DND-41 (cell line): ENCODE results near the gene RAB20.

Experiments
- ATAC-seq: fragments of 200-7000 bp; cut with Tn5 transposase; 3 replicates; pipeline ENCODE4 v1.9.1; 2021; ENCODE audit warnings: low read depth; ENCODE audit not compliant: insufficient read depth
- DNase-seq: peaks from one replicate; pipeline ENCODE4 v3.0.0-alpha.2; 2020
- H2AFZ ChIP-seq: 2 replicates; pipeline ENCODE4 v1.6.0; 2012; ENCODE audit warnings: low read depth, low read length
- H3K27ac ChIP-seq: 2 replicates; pipeline ENCODE4 v1.5.1; 2012; ENCODE audit warnings: low read length, inconsistent platforms
- H3K27me3 ChIP-seq: fragments of 200-600 bp; sonication (generic); 2 replicates; pipeline ENCODE4 v1.6.0; 2012; ENCODE audit warnings: low read length, mild to moderate bottlenecking, inconsistent platforms; ENCODE audit not compliant: insufficient read depth, poor library complexity
- H3K36me3 ChIP-seq: 2 replicates; pipeline ENCODE4 v1.5.1; 2012; ENCODE audit warnings: low read length, inconsistent platforms; ENCODE audit not compliant: insufficient read depth
- H3K4me1 ChIP-seq: 2 replicates; pipeline ENCODE4 v1.5.1; 2012; ENCODE audit warnings: mild to moderate bottlenecking, low read length; ENCODE audit not compliant: insufficient read depth
- H3K4me2 ChIP-seq: 2 replicates; pipeline ENCODE4 v1.6.0; 2012; ENCODE audit warnings: mild to moderate bottlenecking, moderate library complexity, low read length, inconsistent platforms; ENCODE audit not compliant: insufficient read depth
- H3K4me3 ChIP-seq, 2 experiments: fragments of 200-600 bp in 1 of 2; shearing (Covaris generic) in 1 of 2; 2 replicates each; pipeline ENCODE4 v1.5.1; 2012 to 2016; ENCODE audit warnings: inconsistent platforms in 2 of 2, low read length in 2 of 2, mild to moderate bottlenecking in 2 of 2, low read depth in 1 of 2, moderate library complexity in 1 of 2
- H3K79me2 ChIP-seq: 2 replicates; pipeline ENCODE4 v1.6.0; 2012; ENCODE audit warnings: low read length, inconsistent platforms; ENCODE audit not compliant: insufficient read depth
- H3K9ac ChIP-seq: 2 replicates; pipeline ENCODE4 v1.6.0; 2012; ENCODE audit warnings: low read depth, mild to moderate bottlenecking, inconsistent platforms, low read length, moderate library complexity
- H3K9me3 ChIP-seq: 2 replicates; pipeline ENCODE4 v1.5.1; 2012; ENCODE audit warnings: low read length, moderate library complexity, mild to moderate bottlenecking, inconsistent platforms; ENCODE audit not compliant: insufficient read depth, severe bottlenecking
- H4K20me1 ChIP-seq: 2 replicates; pipeline ENCODE4 v1.6.0; 2012; ENCODE audit warnings: low read length; ENCODE audit not compliant: insufficient read depth
- EZH2 ChIP-seq: IDR thresholded peaks from 3 replicates; pipeline ENCODE4 v1.6.1; 2012; ENCODE audit warnings: borderline replicate concordance, low read depth, mild to moderate bottlenecking, moderate library complexity, low read length, inconsistent platforms; ENCODE audit not compliant: severe bottlenecking
- TF ChIP-seq, protein P1 (sequence below): IDR thresholded peaks from 2 replicates; pipeline ENCODE4 v1.5.1; 2012; ENCODE audit warnings: borderline replicate concordance, low read length, moderate library complexity, mild to moderate bottlenecking; ENCODE audit not compliant: poor library complexity, severe bottlenecking; ENCODE audit errors: extremely low read depth

The RAB20 gene

DNA sequence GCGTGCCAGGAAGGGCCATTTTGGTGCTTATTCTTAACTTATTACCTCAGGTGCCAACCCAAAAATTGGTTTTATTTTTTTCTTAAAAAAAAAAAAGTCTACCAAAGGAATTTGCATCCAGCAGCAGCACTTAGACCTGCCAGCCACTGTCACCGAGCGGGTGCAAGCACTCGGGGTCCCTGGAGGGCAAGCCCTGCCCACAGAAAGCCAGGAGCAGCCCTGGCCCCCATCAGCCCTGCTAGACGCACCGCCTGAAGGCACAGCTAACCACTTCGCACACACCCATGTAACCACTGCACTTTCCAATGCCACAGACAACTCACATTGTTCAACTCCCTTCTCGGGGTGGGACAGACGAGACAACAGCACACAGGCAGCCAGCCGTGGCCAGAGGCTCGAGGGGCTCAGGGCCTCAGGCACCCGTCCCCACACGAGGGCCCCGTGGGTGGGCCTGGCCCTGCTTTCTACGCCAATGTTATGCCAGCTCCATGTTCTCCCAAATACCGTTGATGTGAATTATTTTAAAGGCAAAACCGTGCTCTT is 49.3 kb downstream of the RAB20 start:
- ATAC-seq, result no peak
- TF ChIP-seq, protein P1, sequence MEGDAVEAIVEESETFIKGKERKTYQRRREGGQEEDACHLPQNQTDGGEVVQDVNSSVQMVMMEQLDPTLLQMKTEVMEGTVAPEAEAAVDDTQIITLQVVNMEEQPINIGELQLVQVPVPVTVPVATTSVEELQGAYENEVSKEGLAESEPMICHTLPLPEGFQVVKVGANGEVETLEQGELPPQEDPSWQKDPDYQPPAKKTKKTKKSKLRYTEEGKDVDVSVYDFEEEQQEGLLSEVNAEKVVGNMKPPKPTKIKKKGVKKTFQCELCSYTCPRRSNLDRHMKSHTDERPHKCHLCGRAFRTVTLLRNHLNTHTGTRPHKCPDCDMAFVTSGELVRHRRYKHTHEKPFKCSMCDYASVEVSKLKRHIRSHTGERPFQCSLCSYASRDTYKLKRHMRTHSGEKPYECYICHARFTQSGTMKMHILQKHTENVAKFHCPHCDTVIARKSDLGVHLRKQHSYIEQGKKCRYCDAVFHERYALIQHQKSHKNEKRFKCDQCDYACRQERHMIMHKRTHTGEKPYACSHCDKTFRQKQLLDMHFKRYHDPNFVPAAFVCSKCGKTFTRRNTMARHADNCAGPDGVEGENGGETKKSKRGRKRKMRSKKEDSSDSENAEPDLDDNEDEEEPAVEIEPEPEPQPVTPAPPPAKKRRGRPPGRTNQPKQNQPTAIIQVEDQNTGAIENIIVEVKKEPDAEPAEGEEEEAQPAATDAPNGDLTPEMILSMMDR, result no peak
- TF ChIP-seq EZH2, result no peak
- H4K20me1 ChIP-seq, result no peaks in the 10 kb centered on the region
- no peaks in the 10 kb centered on the region for H3K9me3 ChIP-seq
- H3K27me3 ChIP-seq, result no peaks in the 10 kb centered on the region
- H3K27ac ChIP-seq, result no peak overlapping the region
- no peak for DNase-seq
- H3K4me3 ChIP-seq, result no peak overlapping the region
- H3K9ac ChIP-seq, result no peak overlapping the region
- no peaks in the 10 kb centered on the region for H3K79me2 ChIP-seq
- no peaks in the 10 kb centered on the region for H3K4me1 ChIP-seq
- no peak overlapping the region for H3K4me2 ChIP-seq
- H2AFZ ChIP-seq, result no peak overlapping the region
- H3K36me3 ChIP-seq, result no peaks in the 10 kb centered on the region

DNA sequence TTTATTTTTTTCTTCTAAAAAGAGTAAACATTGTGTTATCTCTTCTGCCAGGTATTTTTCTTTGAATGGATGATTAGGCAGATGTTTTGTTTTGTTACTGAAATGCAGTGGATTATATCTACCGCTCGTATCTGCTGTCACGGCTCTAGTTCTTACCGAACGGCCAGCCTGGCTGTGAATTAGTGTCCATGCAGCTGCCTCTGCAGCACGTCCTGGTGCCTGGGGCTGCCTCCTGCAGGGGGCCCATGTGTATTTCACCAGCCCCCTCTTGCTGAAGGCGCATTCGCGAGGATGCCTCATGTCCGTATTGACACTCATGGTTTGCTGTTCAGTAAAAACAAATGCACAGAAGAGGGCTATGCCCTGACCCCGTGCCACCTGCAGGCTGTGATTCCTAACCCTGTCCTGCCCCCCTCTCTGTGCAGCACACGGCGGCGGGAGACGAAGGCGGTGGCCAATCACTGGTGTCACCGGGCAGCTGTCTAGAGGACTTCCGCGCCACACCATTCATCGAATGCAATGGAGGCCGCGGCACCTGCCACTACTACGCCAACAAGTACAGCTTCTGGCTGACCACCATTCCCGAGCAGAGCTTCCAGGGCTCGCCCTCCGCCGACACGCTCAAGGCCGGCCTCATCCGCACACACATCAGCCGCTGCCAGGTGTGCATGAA is 49.9 kb downstream of the RAB20 start:
- TF ChIP-seq, protein P1, result no peak
- no peak for TF ChIP-seq EZH2
- Histone ChIP-seq H3K79me2 (no peaks in the 10 kb centered on the region), H3K4me2 (no peak overlapping the region), H2AFZ (no peak overlapping the region), H3K9me3 (no peaks in the 10 kb centered on the region), H3K4me1 (no peaks in the 10 kb centered on the region), H3K4me3 (no peak overlapping the region), H3K27ac (no peak overlapping the region), H3K36me3 (no peaks in the 10 kb centered on the region), H3K27me3 (no peaks in the 10 kb centered on the region), H4K20me1 (no peaks in the 10 kb centered on the region), H3K9ac (no peak overlapping the region)
- DNase-seq (no peak), ATAC-seq (no peak)

GRCh38 chr13:110509971-110510786 is 51.3 kb downstream of the RAB20 start:
- H3K9ac ChIP-seq, result no peak overlapping the region
- DNase-seq, result no peak
- no peak overlapping the region for H3K4me3 ChIP-seq
- H3K4me1 ChIP-seq, result no peaks in the 10 kb centered on the region
- H3K9me3 ChIP-seq, result no peaks in the 10 kb centered on the region
- ATAC-seq, result no peak
- no peaks in the 10 kb centered on the region for H3K27me3 ChIP-seq
- no peaks in the 10 kb centered on the region for H3K79me2 ChIP-seq
- TF ChIP-seq EZH2, result no peak
- TF ChIP-seq, protein P1, result no peak
- H3K27ac ChIP-seq, result no peak overlapping the region
- H2AFZ ChIP-seq, result no peak overlapping the region
- no peak overlapping the region for H3K4me2 ChIP-seq
- no peaks in the 10 kb centered on the region for H3K36me3 ChIP-seq
- no peaks in the 10 kb centered on the region for H4K20me1 ChIP-seq
